ENCODE results near the gene MLXIP. TPM values are rescaled to one million over a fixed set of nuclear protein-coding genes. Genes with fewer than 3 reads are reported as not detected.

MLXIP gene
- total RNA-seq, 1 experiment from 2014 or later, result 32.4 TPM

- Histone ChIP-seq H3K9ac (ENCODE audit: extremely low read depth, insufficient read length, low read length) (no peak overlapping the region), H3K14ac (ENCODE audit: insufficient read depth, low read length) (no peak overlapping the region), H3K4me1 (ENCODE audit: insufficient read depth, low read length) (no peaks in the 10 kb centered on the region), H2BK120ac (ENCODE audit: low read depth, low read length, poor library complexity, severe bottlenecking) (no peak overlapping the region), H3K27me3 (ENCODE audit: insufficient read depth, low read length) (no peaks in the 10 kb centered on the region), H2BK15ac (ENCODE audit: low read depth, low read length) (no peak overlapping the region), H3K18ac (ENCODE audit: insufficient read length, low read depth, low read length) (no peak overlapping the region), H3K23me2 (ENCODE audit: insufficient read length, low read depth, low read length, poor library complexity, severe bottlenecking) (no peaks in the 10 kb centered on the region), H3K27ac (ENCODE audit: insufficient read length, low read depth, low read length) (no peak overlapping the region), H4K20me1 (ENCODE audit: control insufficient read depth, insufficient read depth, insufficient read length) (peaks cover 3% of the 10 kb centered on the region), H3K79me2 (ENCODE audit: insufficient read depth, low read length) (no peaks in the 10 kb centered on the region), H3K4me2 (ENCODE audit: insufficient read depth, insufficient read length, low read length) (no peak overlapping the region), H3K4ac (ENCODE audit: low read depth, low read length) (no peak overlapping the region), H3K79me1 (ENCODE audit: insufficient read depth, low read depth, low read length, poor library complexity, severe bottlenecking) (no peaks in the 10 kb centered on the region), H3T11ph (ENCODE audit: low read length) (no peak overlapping the region), H3K56ac (ENCODE audit: insufficient read length, low read depth, low read length) (no peak overlapping the region), H2AK5ac (ENCODE audit: insufficient read length, low read length) (no peak overlapping the region), H2BK5ac (ENCODE audit: insufficient read length, low read length) (no peak overlapping the region), H2BK20ac (ENCODE audit: low read depth, low read length, poor library complexity, severe bottlenecking) (no peak overlapping the region), H2BK12ac (ENCODE audit: insufficient read length, low read depth, low read length) (no peak overlapping the region), H4K8ac (replicated peaks; ENCODE audit: insufficient read length, low read depth, low read length) (no peak overlapping the region), H3K23ac (ENCODE audit: insufficient read length, low read depth, low read length) (no peak overlapping the region), H2AFZ (ENCODE audit: low read length) (no peak overlapping the region), H3K9me3 (ENCODE audit: control insufficient read depth, low read depth, low read length) (no peaks in the 10 kb centered on the region), H4K91ac (ENCODE audit: insufficient read length, low read depth, low read length) (no peak overlapping the region), H4K5ac (ENCODE audit: insufficient read length, low read depth, low read length) (no peak overlapping the region)
- DNase-seq, result no peak
- no peaks in the 10 kb centered on the region; a peak in 1 of 5 replicates for H3K9me3 Mint-ChIP-seq
- WGBS (ENCODE audit: extremely low coverage, insufficient read length, low lambda C conversion rate), result no CpG with 5 or more reads among the region's 18 CpGs
- no peak overlapping the region for H3K27ac Mint-ChIP-seq
- no peak for TF ChIP-seq CTCF (conservative IDR thresholded peaks at IDR 0.05)
- H3K4me3 Mint-ChIP-seq, result peak overlapping the region in 1 of 2 experiments; percentile 4; a peak in 2 of 5 replicates
- peaks cover 3 to 8% of the 10 kb centered on the region in 2 experiments; a peak in 2 of 4 replicates for H3K4me1 Mint-ChIP-seq
- no peaks in the 10 kb centered on the region; a peak in 1 of 7 replicates for H3K36me3 Mint-ChIP-seq (ENCODE audit: insufficient read depth in 1 of 3, low read depth in 3 of 3)
- H3K27me3 Mint-ChIP-seq (ENCODE audit: low read depth), result peaks cover 29% of the 10 kb centered on the region
These were observed 106.0 kb downstream of the MLXIP start for GRCh38 chr12:122184517-122184916.

Data from H9 (cell line).